Measurements from ENCODE around the gene BTRC.

The BTRC gene

GRCh38 chr10:101560298-101561067, 206.5 kb downstream of the BTRC start:
- no peak overlapping the region for H2AFZ ChIP-seq (ENCODE audit: low read depth, low read length, severe bottlenecking)
- no peak overlapping the region for H3K4me2 ChIP-seq (ENCODE audit: low read depth, low read length, poor library complexity, severe bottlenecking)
- no peaks in the 10 kb centered on the region for H3K27me3 ChIP-seq (ENCODE audit: low read length)
- no peaks in the 10 kb centered on the region for H4K20me1 ChIP-seq (ENCODE audit: low read depth, low read length)
- TF ChIP-seq EZH2phosphoT487 (conservative IDR thresholded peaks at IDR 0.05; ENCODE audit: low read length) = no peak
- TF ChIP-seq CTCF (IDR thresholded peaks at IDR 0.05; ENCODE audit: insufficient read depth, low read length, poor library complexity, severe bottlenecking) = no peak
- H3K9ac ChIP-seq (ENCODE audit: low read length) = no peak overlapping the region
- no peak overlapping the region for H3K4me3 ChIP-seq (ENCODE audit: insufficient read depth, low read length, poor library complexity, severe bottlenecking)
- H3F3A ChIP-seq (ENCODE audit: insufficient read depth) = no peaks in the 10 kb centered on the region
- H3K27ac ChIP-seq (ENCODE audit: low read depth, low read length) = no peak overlapping the region
- H3K9me3 ChIP-seq (ENCODE audit: insufficient read depth, low read length) = no peaks in the 10 kb centered on the region
- no peaks in the 10 kb centered on the region for H3K79me2 ChIP-seq (ENCODE audit: insufficient read depth, low read length)
- no peaks in the 10 kb centered on the region for H3K36me3 ChIP-seq (ENCODE audit: low read length)
- no peaks in the 10 kb centered on the region for H3K9me2 ChIP-seq (replicated peaks; ENCODE audit: insufficient read depth, low read length)

DNA sequence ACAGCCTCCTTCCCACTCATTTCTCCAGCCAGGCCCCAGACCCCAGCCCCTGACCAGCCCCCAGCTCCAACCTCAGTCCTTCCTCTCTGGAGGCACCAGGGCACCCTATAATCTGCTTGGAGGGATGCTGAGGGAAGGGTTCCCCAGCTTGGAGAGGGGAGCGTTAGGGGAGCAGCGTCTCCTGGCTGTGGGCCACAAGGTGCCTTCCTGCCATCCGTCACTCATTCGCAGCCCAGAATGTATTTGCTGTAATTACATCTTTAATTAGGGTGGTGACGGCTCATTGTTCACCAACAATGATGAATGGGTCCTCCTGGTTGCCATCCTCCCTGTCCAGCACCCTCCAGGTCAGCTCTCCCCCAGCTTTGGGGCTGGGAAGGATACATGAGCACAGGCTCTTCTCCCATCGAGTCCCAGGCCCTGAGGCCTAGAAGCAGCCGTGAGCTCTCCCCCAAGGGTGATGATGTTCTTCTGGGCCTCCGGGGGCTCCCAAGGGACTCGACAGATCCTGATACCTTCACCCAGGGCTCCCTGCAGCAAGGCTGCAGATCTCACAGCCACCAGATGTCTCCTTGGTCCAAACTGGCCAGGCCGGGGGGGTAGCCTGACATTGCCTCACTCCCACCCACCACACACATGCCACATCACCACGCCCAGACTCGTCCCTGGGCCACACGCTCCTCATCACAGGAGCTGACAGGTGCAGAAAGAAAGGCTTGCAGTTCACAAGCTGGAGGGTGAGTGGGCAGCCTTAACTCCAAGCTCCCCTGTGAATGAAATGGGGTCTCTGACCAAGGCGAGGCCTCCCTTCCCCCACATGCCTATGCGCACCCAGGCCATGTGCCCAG, 207.3 kb downstream of the BTRC start:
- Histone ChIP-seq H2AFZ (ENCODE audit: low read depth, low read length, severe bottlenecking) (no peak overlapping the region), H3K9me3 (ENCODE audit: insufficient read depth, low read length) (no peaks in the 10 kb centered on the region), H3K27me3 (ENCODE audit: low read length) (no peaks in the 10 kb centered on the region)

DNA sequence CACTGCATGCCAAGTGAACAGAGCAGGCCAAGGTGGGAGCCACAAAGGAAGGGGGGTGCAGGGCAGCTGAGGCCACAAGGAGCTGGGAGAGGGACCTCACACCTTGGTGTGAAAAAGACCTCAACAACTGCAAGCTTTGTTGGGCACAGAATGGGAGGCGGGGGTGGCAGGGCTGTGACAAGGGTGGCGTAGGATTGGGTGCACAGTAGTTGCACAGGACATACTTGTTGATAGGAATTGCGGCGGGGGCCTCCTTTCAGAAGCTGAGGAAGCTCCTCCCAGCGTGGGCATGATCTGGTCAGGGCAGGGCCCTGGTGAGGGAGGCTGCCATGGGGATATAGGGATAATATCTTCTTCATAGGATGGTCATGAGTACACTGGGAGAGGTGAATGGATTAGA, 208.3 kb downstream of the BTRC start:
- no peak for TF ChIP-seq CTCF (IDR thresholded peaks at IDR 0.05; ENCODE audit: insufficient read depth, low read length, poor library complexity, severe bottlenecking)
- TF ChIP-seq EZH2phosphoT487 (conservative IDR thresholded peaks at IDR 0.05; ENCODE audit: low read length) = no peak
- no peaks in the 10 kb centered on the region for H3K36me3 ChIP-seq (ENCODE audit: low read length)
- H3K79me2 ChIP-seq (ENCODE audit: insufficient read depth, low read length) = no peaks in the 10 kb centered on the region
- no peaks in the 10 kb centered on the region for H3K27me3 ChIP-seq (ENCODE audit: low read length)
- H3K9ac ChIP-seq (ENCODE audit: low read length) = no peak overlapping the region
- H3K27ac ChIP-seq (ENCODE audit: low read depth, low read length) = no peak overlapping the region
- H2AFZ ChIP-seq (ENCODE audit: low read depth, low read length, severe bottlenecking) = no peak overlapping the region
- no peak overlapping the region for H3K4me2 ChIP-seq (ENCODE audit: low read depth, low read length, poor library complexity, severe bottlenecking)
- H3F3A ChIP-seq (ENCODE audit: insufficient read depth) = no peaks in the 10 kb centered on the region
- no peaks in the 10 kb centered on the region for H3K9me2 ChIP-seq (replicated peaks; ENCODE audit: insufficient read depth, low read length)
- no peak overlapping the region for H3K4me3 ChIP-seq (ENCODE audit: insufficient read depth, low read length, poor library complexity, severe bottlenecking)
- no peaks in the 10 kb centered on the region for H3K9me3 ChIP-seq (ENCODE audit: insufficient read depth, low read length)
- H4K20me1 ChIP-seq (ENCODE audit: low read depth, low read length) = no peaks in the 10 kb centered on the region

More for the DNA sequence above, 207.3 kb downstream of the BTRC start:
- Histone ChIP-seq H3K27ac (ENCODE audit: low read depth, low read length) (no peak overlapping the region), H3K4me3 (ENCODE audit: insufficient read depth, low read length, poor library complexity, severe bottlenecking) (no peak overlapping the region), H3K4me2 (ENCODE audit: low read depth, low read length, poor library complexity, severe bottlenecking) (no peak overlapping the region), H4K20me1 (ENCODE audit: low read depth, low read length) (no peaks in the 10 kb centered on the region), H3K36me3 (ENCODE audit: low read length) (no peaks in the 10 kb centered on the region), H3K9me2 (replicated peaks; ENCODE audit: insufficient read depth, low read length) (no peaks in the 10 kb centered on the region), H3K79me2 (ENCODE audit: insufficient read depth, low read length) (no peaks in the 10 kb centered on the region), H3K9ac (ENCODE audit: low read length) (no peak overlapping the region), H3F3A (ENCODE audit: insufficient read depth) (no peaks in the 10 kb centered on the region)
- TF ChIP-seq CTCF (IDR thresholded peaks at IDR 0.05; ENCODE audit: insufficient read depth, low read length, poor library complexity, severe bottlenecking) (no peak), EZH2phosphoT487 (conservative IDR thresholded peaks at IDR 0.05; ENCODE audit: low read length) (no peak)
